HCEC 1CT (cell line): ENCODE results near the gene ZW10.
"Not testable (repeated sequence)": the region's sequence is repeated elsewhere in the genome, so short reads cannot be mapped to it uniquely, and the experiment has no call there.

Experiments
- DNase-seq: peaks from one replicate; pipeline ENCODE4 v3.0.0-alpha.2; 2017

The ZW10 gene

GRCh38 chr11:113773416-113774173 lies at the start of gene ZW10:
TSS of gene ZW10 (minus strand) at chr11:113773692. CDS start at chr11:113773666, 26 bp downstream.
- DNase-seq, result peak; percentile 96

- no peak for DNase-seq
These were observed 44.9 kb upstream of the ZW10 start for GRCh38 chr11:113818426-113818825.

- no peak for DNase-seq
These were observed 44.1 kb upstream of the ZW10 start for GRCh38 chr11:113817626-113818025.

- no peak for DNase-seq
These were observed 43.7 kb upstream of the ZW10 start for GRCh38 chr11:113817162-113817561.

DNA sequence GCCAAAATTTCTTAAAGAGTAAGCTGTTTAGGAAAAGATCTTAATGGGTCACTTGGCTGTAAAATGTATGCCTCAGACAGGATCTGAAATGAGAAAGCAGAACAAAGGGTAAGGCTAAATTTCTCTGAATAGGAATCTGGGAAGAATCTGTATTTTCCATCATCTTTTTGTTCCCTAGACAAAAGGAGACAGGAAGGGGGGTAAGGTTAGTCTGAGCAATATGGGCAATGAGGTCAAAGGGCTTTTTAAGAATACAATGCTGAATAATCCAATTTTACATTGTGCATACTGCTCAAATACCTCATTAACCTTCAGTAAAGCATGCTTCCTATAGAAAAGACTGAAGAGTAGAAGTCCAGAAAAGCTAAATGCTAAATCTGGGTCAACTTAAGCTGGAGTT lies 40.7 kb upstream of the ZW10 start:
- DNase-seq, result no peak

GRCh38 chr11:113808931-113809330 lies 35.4 kb upstream of the ZW10 start:
- DNase-seq, result no peak

- peak; percentile 18 for DNase-seq
These were observed 32.9 kb upstream of the ZW10 start for GRCh38 chr11:113806406-113806805.

- DNase-seq, result peak; percentile 18
These were observed 32.1 kb upstream of the ZW10 start for GRCh38 chr11:113805640-113806039.

- DNase-seq, result no peak
These were observed 29.1 kb upstream of the ZW10 start for GRCh38 chr11:113802621-113803020.

DNA sequence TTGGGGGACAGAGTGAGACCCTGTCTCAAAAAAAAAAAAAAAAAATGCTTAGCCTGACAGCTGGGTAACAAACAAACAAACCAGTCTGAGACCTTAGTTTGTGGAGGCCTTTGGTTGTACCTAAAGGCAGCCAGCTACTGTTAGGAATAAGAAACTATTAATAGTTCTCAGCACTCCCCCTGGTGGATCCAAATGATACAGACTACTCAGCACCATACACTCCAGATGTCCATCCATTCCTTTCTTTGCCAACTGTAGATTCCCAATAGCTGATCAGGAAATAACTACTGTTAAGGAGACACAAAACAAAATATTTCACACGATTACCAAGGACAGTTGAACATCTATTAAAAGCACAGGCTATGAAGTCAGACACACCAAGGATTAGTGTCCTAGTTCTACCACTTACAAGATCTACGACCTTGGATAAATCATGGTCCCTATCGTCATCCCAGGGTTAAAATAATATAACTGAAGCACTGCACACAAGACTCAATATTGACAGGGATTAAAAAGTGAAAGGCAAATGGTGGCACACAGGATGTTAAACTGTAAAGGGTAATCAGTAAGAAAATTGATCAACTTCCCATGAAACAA lies 23.3 kb upstream of the ZW10 start:
- peak; percentile 40 for DNase-seq

- no peak for DNase-seq
These were observed 16.3 kb upstream of the ZW10 start for GRCh38 chr11:113789675-113790320.

GRCh38 chr11:113789016-113789415 lies 15.5 kb upstream of the ZW10 start:
- not testable (repeated sequence) for DNase-seq

DNA sequence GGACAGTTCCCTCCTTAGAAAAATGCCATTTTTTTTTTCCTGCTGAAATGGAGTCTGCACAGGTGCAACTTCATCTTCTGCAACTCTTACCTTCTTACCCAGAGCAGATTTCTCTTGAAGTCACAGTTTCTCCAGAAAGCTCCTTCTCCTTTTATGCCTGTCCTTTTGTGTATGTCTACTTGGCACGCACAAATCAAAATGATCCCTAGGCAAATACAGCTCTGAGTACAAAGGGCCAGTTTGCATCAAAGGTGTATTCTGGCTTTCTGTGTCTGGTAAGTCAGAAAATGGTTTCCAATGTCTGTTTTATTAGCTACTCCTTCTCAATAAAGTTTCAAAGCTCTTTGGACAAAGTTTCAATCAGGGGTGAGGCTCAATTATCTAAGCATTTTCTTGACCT lies 8.6 kb upstream of the ZW10 start:
- no peak for DNase-seq

- no peak for DNase-seq
These were observed 8.2 kb upstream of the ZW10 start for GRCh38 chr11:113781682-113782081.

GRCh38 chr11:113779496-113779895 lies 6.0 kb upstream of the ZW10 start, which contains the start of gene CLDN25:
TSS of gene CLDN25 (plus strand) at chr11:113779796. CDS start at chr11:113779796, 0 bp downstream.
- no peak for DNase-seq

DNA sequence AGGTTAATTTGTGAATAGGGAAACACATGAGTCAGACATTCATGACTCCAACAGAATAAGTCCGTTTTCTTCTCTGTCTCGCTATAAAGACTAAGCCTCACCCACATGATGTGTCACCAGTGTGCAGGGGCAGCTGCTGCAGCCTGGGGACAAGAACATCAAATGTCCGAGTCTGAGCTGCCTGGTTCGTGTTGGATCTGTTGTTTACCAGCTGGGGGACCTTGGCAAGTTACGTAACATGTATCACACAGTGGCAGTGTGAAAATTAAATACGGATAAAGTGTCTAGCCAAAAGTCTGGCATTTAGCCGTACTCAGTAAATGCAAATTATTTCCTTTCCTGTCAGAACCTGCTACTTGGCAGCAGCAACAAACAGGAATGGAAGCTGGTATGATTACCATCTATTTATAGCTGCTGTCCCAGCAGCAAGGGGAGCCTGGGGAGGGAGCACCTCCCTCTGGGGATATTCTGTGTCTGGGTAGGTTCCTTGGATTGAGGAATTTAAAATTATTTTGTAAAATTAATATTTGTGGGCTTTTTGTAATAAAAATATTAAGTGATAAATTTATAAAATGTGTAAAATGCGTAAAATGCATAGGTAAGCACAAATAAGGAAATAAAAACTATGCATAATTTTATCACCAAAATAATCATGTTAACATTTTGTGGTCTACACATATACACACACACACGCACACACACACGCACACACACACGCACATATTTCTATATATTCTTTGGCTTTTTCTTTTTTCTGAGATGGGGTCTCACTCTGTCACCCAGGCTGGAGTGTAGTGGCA lies 4.8 kb upstream of the ZW10 start:
- peak; percentile 3 for DNase-seq

GRCh38 chr11:113774174-113774503 lies 647 bp upstream of the ZW10 start:
- no peak for DNase-seq

DNA sequence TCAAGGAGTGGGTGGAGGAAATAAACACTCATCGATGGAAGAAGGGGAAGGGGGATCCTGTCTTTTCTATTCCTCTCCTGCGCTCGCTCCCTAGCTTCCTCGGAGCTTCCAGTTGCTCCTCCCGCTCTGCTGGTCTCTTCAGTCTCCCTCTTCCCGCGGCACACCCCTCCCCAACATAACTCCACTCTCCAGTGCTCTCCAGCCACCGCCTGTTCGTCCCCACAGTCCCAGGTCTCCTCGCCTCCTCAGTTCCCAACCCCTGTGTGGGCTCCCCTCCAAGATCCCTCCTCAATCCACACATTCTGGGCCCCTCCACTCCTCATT lies 438 bp downstream of the ZW10 start:
- no peak for DNase-seq

DNA sequence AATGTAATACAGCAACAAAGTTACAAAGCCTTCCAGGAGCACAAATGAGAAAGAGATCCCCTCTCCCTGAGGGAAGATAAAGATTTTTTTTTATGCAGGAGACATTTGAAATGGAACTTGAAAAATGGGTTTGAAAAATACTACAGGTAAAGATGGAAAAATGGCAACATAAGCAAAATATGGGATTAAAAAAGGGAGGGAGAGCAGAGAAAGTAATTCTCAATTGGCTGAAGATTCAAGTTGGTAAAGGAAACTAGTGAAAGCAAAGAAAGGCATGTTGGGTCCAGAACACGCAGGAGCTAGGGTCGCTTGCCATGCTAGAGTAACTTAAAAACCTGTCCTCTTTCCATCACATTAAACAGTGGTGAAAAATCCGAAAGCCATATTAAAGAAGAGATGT lies 1.5 kb downstream of the ZW10 start:
- no peak for DNase-seq

DNA sequence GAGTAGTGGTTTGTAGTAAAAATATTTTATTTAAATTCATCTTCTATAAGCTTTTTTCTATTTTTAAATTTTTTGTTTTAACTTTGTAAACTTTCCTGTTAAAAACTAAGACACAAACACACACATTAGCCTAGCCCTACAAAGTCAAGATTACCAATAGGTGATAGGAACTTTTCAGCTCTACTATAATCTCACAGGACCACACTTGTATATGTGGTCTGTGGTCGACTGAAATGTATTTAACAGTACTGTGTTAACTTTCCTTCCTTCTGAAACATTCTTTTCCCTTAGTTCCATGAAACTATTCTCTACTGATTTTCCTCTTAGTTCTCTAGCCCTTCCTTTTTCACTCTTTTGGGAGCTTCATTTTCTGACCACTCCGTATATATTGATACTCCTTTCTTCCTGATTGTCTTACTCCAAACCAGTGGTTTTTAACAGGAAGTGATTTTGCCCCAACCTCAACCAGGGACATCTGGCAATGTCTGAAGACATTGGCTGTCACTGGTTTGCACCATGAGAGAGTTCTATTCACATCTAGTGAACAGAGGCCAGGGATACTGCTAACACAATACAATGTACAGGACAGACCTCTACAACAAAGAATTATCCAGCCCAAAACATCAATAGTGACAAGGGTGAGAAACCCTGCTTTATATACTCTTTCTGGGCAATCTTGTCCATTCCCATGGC lies 8.8 kb downstream of the ZW10 start:
- DNase-seq, result no peak

GRCh38 chr11:113763040-113763439 lies 10.5 kb downstream of the ZW10 start:
- not testable (repeated sequence) for DNase-seq

DNA sequence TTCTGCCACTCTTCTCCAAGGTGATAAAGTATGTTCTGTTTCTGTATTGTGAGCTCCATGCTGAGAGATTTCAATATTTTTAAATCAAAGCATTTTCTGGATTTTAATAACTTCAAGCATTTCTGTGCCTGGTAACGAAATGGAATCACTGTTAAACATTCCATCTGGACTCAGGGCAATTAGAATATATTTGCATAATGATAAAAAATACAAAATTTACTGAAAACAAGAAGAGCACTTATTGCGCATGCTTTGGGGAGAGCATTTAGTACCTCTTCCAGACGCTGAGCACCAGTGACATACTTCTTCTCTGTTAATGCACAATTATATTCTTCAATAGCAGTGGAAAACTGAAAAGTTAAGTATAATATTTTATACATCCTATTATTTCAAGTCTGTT lies 13.3 kb downstream of the ZW10 start:
- no peak for DNase-seq

- no peak for DNase-seq
These were observed 20.6 kb downstream of the ZW10 start for GRCh38 chr11:113752932-113753331.
